Measurements from ENCODE around the gene HSCB.
"Not testable (repeated sequence)": the region's sequence is repeated elsewhere in the genome, so short reads cannot be mapped to it uniquely, and the experiment has no call there.

Gene HSCB

GRCh38 chr22:28741200-28741784 is 547 bp upstream of the HSCB start:
- DNase-seq: no peak

GRCh38 chr22:28742562-28742962 is 723 bp downstream of the HSCB start:
- no peak for DNase-seq

- DNase-seq: no peak
These were observed 2.0 kb downstream of the HSCB start for GRCh38 chr22:28743852-28744251.

GRCh38 chr22:28750471-28750881 is 8.6 kb downstream of the HSCB start:
- DNase-seq: no peak

- not testable (repeated sequence) for DNase-seq
These were observed 12.7 kb downstream of the HSCB start for GRCh38 chr22:28754512-28754911.

GRCh38 chr22:28759861-28760560 is 18.2 kb downstream of the HSCB start:
- DNase-seq: no peak

GRCh38 chr22:28761449-28761755 is 19.6 kb downstream of the HSCB start:
- no peak for DNase-seq

GRCh38 chr22:28762000-28762399 is 20.2 kb downstream of the HSCB start:
- not testable (repeated sequence) for DNase-seq

GRCh38 chr22:28766628-28767027 is 24.8 kb downstream of the HSCB start:
- no peak for DNase-seq

- DNase-seq: no peak
These were observed 27.0 kb downstream of the HSCB start for GRCh38 chr22:28768701-28769393.

GRCh38 chr22:28769394-28770085 is 27.7 kb downstream of the HSCB start:
- no peak for DNase-seq

GRCh38 chr22:28771195-28771791 is 29.5 kb downstream of the HSCB start:
- DNase-seq: no peak

GRCh38 chr22:28772633-28773460 is 31.0 kb downstream of the HSCB start, which contains the start of gene CCDC117:
TSS of gene CCDC117 (plus strand) at chr22:28772695. CDS start at chr22:28772850, 155 bp downstream.
- peak; percentile 87 for DNase-seq

- no peak for DNase-seq
These were observed 31.6 kb downstream of the HSCB start for GRCh38 chr22:28773461-28773867.

- no peak for DNase-seq
These were observed 32.5 kb downstream of the HSCB start for GRCh38 chr22:28774378-28774777.

- no peak for DNase-seq
These were observed 38.0 kb downstream of the HSCB start for GRCh38 chr22:28779833-28780232.

- no peak for DNase-seq
These were observed 38.5 kb downstream of the HSCB start for GRCh38 chr22:28780296-28780695.

GRCh38 chr22:28783786-28784671 is 42.2 kb downstream of the HSCB start:
- DNase-seq: no peak

GRCh38 chr22:28788601-28789000 is 46.8 kb downstream of the HSCB start:
- no peak for DNase-seq

GRCh38 chr22:28791124-28791523 is 49.3 kb downstream of the HSCB start:
- DNase-seq: no peak

- DNase-seq: no peak
These were observed 50.1 kb downstream of the HSCB start for GRCh38 chr22:28791841-28792490.
